ENCODE results near the gene ELAVL3. TPM values are rescaled to one million over a fixed set of nuclear protein-coding genes. Genes with fewer than 3 reads are reported as not detected.
"Not testable (repeated sequence)": the region's sequence is repeated elsewhere in the genome, so short reads cannot be mapped to it uniquely, and the experiment has no call there.

Gene ELAVL3
- total RNA-seq, 1 donor from 2014 or later, result 0.62 TPM

- no peak for ATAC-seq (ENCODE audit: poor library complexity)
- intact Hi-C loops (cut with DNase I), result no loop called here
- DNase-seq, result no peak
Measured at GRCh38 chr19:11464333-11465265, 16.2 kb downstream of the ELAVL3 start.

- no peak for ATAC-seq (ENCODE audit: poor library complexity)
- intact Hi-C loops (cut with DNase I), result no loop called here
- DNase-seq, result no peak
Measured at GRCh38 chr19:11463391-11463790, 17.5 kb downstream of the ELAVL3 start.

GRCh38 chr19:11461453-11461852, 19.4 kb downstream of the ELAVL3 start:
- DNase-seq (no peak), ATAC-seq (ENCODE audit: poor library complexity) (no peak)
- intact Hi-C loops (cut with DNase I), result no loop called here

- ATAC-seq (ENCODE audit: poor library complexity), result no peak
- intact Hi-C loops (cut with DNase I), result no loop called here
- no peak for DNase-seq
Measured at GRCh38 chr19:11460207-11460606, 20.6 kb downstream of the ELAVL3 start.

GRCh38 chr19:11458912-11459311, 21.9 kb downstream of the ELAVL3 start:
- ATAC-seq (ENCODE audit: poor library complexity); DNase-seq; intact Hi-C loops (cut with DNase I): not testable (repeated sequence)

GRCh38 chr19:11458236-11458900, 22.5 kb downstream of the ELAVL3 start:
- no peak for ATAC-seq (ENCODE audit: poor library complexity)
- intact Hi-C loops (cut with DNase I), result no loop called here
- DNase-seq, result no peak

GRCh38 chr19:11457831-11458230, 23.0 kb downstream of the ELAVL3 start:
- ATAC-seq (ENCODE audit: poor library complexity) (no peak), DNase-seq (no peak)
- intact Hi-C loops (cut with DNase I), result no loop called here

GRCh38 chr19:11457115-11457514, 23.7 kb downstream of the ELAVL3 start:
- no peak for DNase-seq
- ATAC-seq (ENCODE audit: poor library complexity), result no peak
- intact Hi-C loops (cut with DNase I), result no loop called here

GRCh38 chr19:11456659-11457058, 24.2 kb downstream of the ELAVL3 start:
- intact Hi-C loops (cut with DNase I), result no loop called here
- DNase-seq, result no peak
- ATAC-seq (ENCODE audit: poor library complexity), result no peak

GRCh38 chr19:11455233-11455554, 25.7 kb downstream of the ELAVL3 start:
- ATAC-seq (ENCODE audit: poor library complexity); intact Hi-C loops (cut with DNase I); DNase-seq: not testable (repeated sequence)

GRCh38 chr19:11453468-11454341, 27.1 kb downstream of the ELAVL3 start:
- no peak for DNase-seq
- intact Hi-C loops (cut with DNase I), result no loop called here
- ATAC-seq (ENCODE audit: poor library complexity), result no peak

- intact Hi-C loops (cut with DNase I), result no loop called here
- DNase-seq, result no peak
Measured at GRCh38 chr19:11452620-11453310, 28.1 kb downstream of the ELAVL3 start.

GRCh38 chr19:11451871-11452619, 28.8 kb downstream of the ELAVL3 start:
- intact Hi-C loops (cut with DNase I), result no loop called here
- no peak for DNase-seq
- ATAC-seq (ENCODE audit: poor library complexity), result no peak

More at GRCh38 chr19:11452620-11453310, 28.1 kb downstream of the ELAVL3 start:
- ATAC-seq (ENCODE audit: poor library complexity), result no peak

- DNase-seq (no peak), ATAC-seq (ENCODE audit: poor library complexity) (no peak)
- intact Hi-C loops (cut with DNase I), result no loop called here
Measured at GRCh38 chr19:11451327-11451870, 29.4 kb downstream of the ELAVL3 start.

GRCh38 chr19:11450570-11451326, 30.1 kb downstream of the ELAVL3 start:
- intact Hi-C loops (cut with DNase I), result no loop called here
- DNase-seq (no peak), ATAC-seq (ENCODE audit: poor library complexity) (no peak)

GRCh38 chr19:11448923-11449554, 31.8 kb downstream of the ELAVL3 start:
- DNase-seq, result no peak
- intact Hi-C loops (cut with DNase I), result no loop called here
- ATAC-seq (ENCODE audit: poor library complexity), result no peak

GRCh38 chr19:11448410-11448809, 32.4 kb downstream of the ELAVL3 start:
- intact Hi-C loops (cut with DNase I), result no loop called here
- no peak for ATAC-seq (ENCODE audit: poor library complexity)
- no peak for DNase-seq

Measured in Right ventricle myocardium superior (tissue), 1 donor.